GM12801 (cell line): ENCODE data around the gene SNCG.

Experiments
- TF ChIP-seq, protein P1 (sequence below): IDR thresholded peaks from one replicate; pipeline ENCODE4 v1.5.1; 2011; ENCODE audit warnings: control low read depth; ENCODE audit not compliant: insufficient read length; ENCODE audit errors: extremely low read depth

Gene SNCG

DNA sequence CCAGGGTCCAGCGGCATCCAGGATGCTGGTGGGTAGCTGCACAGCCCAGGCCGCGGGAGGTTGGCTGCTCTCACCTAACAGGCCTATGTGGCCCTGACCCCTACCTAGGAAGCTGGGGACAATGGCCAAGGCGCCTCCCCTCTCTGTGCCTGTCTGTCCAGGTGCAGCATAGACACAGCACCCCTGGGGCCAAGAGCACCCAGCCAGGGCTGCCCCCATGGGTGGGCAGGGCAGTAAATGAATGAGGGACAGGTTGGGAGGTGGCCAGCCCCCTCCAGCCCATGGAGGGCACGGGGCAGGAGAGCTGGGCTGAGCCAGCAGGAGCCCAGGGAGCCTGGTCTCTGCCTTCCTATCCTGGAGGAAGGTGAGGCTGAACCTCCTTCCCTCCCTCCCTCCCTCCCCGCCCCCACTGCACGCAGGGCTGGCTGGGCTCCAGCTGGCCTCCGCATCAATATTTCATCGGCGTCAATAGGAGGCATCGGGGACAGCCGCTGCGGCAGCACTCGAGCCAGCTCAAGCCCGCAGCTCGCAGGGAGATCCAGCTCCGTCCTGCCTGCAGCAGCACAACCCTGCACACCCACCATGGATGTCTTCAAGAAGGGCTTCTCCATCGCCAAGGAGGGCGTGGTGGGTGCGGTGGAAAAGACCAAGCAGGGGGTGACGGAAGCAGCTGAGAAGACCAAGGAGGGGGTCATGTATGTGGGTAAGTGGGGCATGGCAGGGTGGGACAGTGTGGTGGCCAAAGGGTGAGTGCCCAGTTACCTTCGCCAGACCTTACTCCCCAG lies at the start of gene SNCG:
Gene SNCG (plus strand): TSS at position 484 of the 785 bp plus-strand sequence. CDS start 99 bp downstream, at position 583.
- TF ChIP-seq, protein P1, sequence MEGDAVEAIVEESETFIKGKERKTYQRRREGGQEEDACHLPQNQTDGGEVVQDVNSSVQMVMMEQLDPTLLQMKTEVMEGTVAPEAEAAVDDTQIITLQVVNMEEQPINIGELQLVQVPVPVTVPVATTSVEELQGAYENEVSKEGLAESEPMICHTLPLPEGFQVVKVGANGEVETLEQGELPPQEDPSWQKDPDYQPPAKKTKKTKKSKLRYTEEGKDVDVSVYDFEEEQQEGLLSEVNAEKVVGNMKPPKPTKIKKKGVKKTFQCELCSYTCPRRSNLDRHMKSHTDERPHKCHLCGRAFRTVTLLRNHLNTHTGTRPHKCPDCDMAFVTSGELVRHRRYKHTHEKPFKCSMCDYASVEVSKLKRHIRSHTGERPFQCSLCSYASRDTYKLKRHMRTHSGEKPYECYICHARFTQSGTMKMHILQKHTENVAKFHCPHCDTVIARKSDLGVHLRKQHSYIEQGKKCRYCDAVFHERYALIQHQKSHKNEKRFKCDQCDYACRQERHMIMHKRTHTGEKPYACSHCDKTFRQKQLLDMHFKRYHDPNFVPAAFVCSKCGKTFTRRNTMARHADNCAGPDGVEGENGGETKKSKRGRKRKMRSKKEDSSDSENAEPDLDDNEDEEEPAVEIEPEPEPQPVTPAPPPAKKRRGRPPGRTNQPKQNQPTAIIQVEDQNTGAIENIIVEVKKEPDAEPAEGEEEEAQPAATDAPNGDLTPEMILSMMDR = no peak

DNA sequence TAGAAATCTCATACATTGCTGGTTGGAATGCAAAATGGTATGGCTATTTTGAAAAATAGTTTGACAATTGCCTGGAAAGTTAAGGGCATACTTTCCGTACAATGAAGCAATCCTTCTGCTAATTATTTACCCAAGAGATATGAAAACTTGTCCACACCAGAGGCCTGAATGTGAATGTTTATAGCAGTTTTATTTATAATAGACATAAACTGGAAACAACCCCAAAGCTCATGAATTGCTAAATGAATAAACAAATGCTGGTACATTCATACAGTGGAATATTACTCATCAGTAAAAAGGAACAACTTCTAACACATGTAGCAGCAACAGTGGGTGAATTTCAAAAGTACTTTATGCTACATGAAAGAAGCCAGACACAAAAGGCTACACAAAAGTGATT lies 43.7 kb upstream of the SNCG start:
- TF ChIP-seq, protein P1 = no peak

DNA sequence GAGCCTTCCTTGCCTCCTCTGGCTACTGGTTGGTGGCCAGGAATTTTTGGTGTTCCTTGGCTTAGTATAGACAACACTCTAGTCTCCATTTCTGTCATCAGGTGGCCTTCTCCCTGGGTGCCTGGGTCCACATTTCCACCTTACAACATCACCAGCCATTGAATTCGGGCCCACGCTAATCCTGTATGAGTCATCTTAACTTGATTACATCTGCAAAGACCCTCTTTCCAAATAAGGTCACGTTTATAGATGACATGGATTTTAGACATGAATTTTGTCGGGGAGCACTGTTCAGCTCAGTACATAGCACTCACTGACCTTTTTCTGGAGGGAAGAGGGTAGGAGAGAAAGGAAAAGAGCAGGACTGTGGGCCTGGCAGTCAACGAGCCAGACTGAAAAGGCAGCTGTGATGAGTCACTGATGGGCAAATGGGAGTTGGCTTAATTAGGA lies 40.4 kb upstream of the SNCG start:
- TF ChIP-seq, protein P1 = no peak

DNA sequence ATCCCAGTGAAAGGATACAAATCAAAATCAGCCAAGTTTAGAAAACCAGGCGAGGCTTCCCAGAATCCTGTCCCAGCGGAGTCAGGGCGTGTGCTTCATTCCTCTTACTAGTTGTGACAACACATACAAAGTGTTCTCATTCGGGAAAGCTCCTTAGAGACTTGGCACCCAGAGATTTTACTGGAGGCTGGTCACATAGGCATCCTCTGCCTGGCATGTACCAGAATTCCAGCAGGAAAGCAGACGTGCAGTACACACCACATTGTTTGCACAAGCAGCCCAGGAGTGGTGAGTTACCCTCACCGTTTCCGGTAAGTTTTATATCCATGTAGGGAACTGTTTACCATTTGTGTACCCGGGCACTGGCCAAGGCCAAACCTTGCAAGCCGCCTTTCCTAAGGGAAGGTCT lies 35.8 kb upstream of the SNCG start:
- TF ChIP-seq, protein P1 = no peak

DNA sequence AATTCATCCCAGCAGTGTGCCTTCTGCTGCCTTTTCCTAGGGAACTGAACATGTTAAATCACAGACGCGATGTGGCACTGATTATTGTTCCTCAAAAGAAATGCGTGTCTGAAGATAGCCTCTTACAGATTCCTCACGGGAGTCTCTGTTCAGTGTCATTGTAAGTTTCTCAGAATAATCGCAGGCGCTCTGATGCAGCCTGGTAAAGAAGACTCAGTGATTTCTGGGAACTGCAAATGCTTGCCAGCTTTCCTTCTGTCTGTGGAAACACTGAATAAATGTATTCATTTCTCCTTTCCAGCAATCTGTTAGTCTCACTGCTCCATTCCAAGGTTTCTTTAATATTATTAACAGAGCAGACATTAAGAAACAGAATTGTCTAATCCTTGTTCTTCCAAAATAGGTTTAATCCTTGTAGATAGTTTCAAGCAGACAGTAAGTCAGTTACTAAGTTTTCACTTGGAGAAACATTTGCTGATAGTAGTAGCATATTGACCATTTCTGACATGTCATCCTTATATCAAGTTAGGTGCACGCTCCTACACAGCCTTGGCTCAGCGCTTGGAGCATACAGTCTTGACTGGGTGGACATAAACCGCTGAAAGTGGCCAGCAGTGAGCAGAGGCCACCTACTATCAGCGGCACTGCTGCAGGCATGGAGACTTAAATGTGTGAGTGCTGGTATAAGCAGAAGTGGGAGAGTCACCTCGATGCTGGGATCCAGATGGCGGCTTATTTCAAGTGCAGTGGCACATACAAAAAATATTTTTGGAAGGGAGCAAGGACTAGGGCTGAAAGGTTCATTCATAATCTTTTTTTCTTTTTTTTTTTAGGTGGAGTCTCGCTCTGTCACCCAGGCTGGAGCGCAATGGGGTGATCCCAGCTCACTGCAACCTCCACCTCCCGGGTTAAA lies 28.7 kb upstream of the SNCG start:
- TF ChIP-seq, protein P1 = no peak

DNA sequence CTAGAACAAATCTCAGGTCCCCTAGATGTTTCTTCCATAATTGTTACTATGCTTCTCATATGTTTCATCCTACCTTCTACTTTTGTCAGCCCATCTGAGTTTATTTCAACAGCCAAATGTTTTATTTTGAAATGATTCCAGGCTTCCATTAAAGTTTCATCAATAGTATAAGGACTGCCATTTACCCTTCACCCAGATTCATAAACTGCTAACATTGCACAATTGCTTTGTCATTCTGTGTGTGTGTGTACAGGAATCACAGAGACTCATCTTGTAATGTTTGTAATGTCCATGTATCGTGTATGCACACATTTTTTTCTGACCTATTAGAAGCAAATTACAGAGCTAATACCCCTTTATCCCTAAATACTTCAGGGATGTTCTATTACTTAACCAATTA lies 26.5 kb upstream of the SNCG start:
- TF ChIP-seq, protein P1 = no peak

DNA sequence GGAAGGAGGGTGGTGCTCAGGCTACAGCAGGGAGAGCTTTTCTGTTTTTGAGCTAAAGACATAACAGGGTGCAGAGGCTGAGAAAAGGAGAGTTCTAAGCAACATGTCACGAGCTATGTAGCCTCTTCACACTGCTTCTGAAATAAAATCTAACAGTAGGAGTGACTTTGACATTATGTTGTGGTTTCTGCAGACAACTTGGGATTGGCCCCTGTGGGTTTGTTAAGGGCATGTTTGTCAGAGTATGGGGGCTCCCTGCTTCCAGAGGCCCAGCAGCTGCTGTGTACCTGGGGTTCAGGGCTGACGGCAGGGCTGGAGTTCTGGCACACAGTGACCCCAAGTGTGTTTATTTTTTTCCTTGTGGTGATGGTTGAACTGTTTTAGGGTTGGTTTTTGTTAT lies 25.7 kb upstream of the SNCG start:
- TF ChIP-seq, protein P1 = no peak
